GM19025 (cell line): ENCODE data around the gene TENM4.
"Not testable (repeated sequence)": the region's sequence is repeated elsewhere in the genome, so short reads cannot be mapped to it uniquely, and the experiment has no call there.

ENCODE experiments used
- ATAC-seq: cut with Tn5 transposase; IDR thresholded peaks from one replicate; pipeline ENCODE4 v1.9.1; 2021; ENCODE audit warnings: mild to moderate bottlenecking, low read depth, moderate library complexity; ENCODE audit not compliant: unreplicated experiment

TENM4 gene

DNA sequence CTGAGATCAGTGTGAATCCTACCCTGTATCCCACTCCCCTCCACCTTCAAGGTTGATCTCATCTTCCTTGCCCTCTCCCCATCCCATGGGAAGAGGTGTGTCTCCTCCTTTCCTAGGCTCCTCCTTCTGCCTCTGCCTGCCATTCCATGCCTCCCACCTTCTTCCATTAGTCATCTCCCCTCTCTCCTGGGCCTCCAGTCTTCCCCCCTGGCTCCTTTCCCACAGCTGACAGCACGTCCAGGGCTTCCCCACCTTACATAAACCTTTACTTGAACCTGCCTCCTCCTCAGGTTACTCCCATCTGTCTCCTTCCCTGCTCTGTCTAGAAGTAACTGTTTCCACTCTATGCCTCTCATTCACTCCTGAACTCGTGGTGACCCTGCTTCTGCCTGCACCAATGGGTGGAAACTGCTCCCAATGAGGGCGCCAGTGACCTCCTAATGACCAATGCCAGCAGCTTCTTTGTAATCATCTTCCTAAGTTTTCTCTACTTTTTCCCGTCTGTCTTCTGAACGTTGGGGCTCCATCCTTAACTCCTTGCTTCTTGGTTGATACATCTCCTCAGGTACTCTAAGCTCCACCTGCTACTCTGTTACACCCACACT lies 599.3 kb downstream of the TENM4 start:
- no peak for ATAC-seq

DNA sequence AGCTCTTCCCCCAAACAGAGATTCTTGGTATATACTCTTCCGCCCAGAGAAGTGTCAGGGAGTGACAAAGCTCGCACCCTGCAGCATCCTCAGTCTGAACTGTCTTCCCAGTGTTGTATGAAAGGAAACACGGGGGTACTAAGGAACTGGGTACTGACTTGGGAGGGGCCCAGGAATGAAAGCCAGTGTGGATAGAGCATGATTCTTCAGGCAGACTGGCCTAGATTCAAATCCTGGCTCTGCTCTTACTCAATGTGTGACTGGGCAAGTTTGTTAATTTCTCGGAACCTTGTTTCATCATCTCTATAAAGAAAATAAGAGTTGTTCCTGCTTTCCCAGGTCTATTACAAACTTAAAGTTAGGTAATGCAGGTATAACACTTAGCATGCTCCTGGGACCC lies 600.2 kb downstream of the TENM4 start:
- ATAC-seq = no peak

DNA sequence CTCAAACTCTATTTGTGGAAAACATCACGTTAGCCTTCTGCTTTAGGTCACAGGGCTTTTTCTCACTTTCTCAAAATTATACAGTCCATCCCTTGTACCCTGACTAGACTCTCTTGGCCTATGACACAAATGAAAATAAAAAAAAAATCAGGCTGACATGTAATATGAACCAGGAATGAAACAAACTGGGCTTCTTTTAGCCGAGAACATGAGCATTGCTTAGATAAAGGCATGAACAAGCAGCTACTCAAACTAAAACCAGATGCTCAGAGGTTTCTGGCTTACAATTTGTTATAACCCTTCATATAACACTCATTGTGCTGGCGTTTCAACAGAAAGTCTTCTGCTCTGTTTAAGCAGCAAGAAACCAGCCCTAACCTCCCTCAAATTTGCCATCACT lies 600.6 kb downstream of the TENM4 start:
- no peak for ATAC-seq

GRCh38 chr11:78838417-78838816 lies 602.4 kb downstream of the TENM4 start:
- ATAC-seq = no peak

GRCh38 chr11:78835646-78836045 lies 605.2 kb downstream of the TENM4 start:
- ATAC-seq = no peak

GRCh38 chr11:78834886-78835285 lies 605.9 kb downstream of the TENM4 start:
- ATAC-seq = no peak

GRCh38 chr11:78833237-78833636 lies 607.6 kb downstream of the TENM4 start:
- no peak for ATAC-seq

DNA sequence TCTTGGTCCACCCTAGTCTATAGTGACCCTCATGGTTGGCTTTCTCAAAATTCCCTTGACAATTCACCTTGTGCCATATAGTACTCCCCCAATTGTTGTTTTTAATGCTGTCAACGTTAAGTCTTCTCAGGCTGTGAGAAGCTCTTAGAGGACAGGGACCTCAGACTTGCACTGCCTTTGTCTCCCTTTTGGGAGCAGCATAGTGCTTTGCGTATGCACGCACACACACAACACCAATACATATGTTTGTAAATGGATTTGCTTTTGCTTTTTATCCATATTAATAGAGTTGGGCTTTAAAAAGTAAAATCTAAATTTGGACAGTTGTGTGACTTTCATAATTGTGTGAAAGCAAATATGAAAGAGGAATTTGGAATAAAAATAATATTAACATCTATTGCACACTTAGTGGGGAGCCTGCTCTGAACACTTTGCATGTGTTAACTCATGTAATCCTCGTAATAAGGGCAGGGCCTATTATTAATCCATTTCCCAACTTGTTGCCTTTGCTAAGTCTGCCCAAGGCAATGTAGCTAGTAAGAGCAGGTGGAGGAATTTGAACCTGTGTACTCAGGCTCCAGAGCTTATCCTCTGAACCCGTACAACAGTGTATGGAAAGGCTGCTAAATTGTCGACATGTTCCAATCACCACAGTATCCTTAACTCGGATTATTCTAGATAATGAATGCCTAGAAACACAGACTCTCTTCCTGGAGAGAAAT lies 608.4 kb downstream of the TENM4 start:
- ATAC-seq = no peak

DNA sequence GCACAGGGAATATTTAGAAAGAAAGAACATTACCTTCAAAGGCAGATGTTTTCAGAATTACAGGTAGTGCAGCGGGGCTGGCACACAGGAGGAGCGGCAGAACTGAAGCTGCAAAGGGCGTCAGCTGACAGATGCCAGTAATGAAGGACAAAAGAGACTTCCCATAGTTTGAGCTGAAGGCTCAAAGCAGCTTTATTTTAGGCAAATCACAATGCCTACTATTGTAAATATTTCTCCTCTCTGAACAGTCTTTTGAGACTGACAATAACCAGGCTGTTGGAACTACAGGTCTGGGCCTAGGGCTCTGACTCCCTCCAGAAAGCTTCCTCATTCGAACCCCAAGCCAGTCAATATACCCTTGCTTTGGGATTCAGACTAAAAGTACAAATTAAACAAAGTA lies 609.3 kb downstream of the TENM4 start:
- no peak for ATAC-seq

DNA sequence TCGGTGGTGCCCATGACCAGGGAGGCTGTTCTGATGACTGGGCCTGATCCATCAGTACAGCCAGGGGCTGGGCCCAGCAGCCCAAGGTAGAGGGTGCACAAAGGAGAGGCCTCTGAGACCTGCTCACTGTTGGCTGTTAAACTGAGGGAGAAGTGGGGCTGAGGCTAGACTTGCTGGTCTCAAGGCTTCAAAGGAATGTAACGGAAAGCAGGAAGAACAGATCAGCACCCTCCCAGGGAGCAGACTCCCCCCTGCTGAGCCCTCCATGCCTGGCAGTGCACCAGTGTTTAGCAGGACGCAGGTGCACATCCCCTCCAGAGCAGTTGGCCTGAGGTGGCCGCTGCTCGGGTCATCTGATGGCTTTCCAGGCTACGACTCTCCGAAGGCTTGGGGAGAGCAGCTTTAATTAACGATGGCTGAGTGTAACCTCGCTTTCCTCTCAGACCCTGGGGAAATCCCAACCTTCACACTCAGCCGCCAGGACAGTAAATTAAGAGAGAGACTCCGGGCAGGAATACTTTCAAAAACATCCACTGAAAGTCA lies 610.5 kb downstream of the TENM4 start:
- ATAC-seq = no peak

DNA sequence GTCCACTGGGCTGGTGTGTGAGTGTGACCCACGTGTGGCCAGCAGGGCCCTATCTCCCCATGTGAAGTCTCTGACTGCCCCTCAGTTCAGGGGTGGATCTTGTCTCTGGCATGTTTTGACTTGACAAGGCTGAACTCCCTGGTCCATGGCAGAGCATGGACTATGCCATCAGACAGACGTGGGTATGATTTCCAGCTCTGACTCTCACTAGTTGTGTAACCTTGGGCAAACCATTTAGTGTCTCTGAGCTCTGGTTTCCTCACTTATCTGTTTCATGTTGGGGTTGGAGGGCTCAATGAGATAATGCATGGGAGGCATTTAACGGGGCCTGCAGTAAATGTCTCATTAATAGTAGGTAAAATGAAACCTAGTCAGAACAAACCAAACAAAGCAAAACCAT lies 611.7 kb downstream of the TENM4 start:
- no peak for ATAC-seq

- ATAC-seq = no peak
Observed at GRCh38 chr11:78828676-78829075, 612.2 kb downstream of the TENM4 start.

DNA sequence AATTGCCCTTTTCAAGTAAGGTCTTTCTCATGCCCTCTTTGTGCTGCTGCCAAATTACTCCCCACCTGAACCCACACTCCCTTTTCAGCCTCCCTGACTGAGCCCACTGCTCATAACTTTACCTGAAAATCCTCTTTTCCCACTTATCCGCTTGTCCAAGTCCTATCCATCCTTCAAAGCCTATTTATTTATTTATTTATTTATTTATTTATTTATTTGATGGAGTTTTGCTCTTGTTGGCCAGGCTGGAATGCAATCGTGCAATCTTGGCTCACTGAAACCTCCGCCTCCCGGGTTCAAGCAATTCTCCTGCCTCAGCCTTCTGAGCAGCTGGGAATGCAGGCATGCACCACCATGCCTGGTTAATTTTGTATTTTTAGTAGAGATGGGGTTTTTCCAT lies 613.5 kb downstream of the TENM4 start:
- not testable (repeated sequence) for ATAC-seq

GRCh38 chr11:78825591-78826020 lies 615.2 kb downstream of the TENM4 start:
- ATAC-seq = no peak

GRCh38 chr11:78823588-78823987 lies 617.2 kb downstream of the TENM4 start:
- no peak for ATAC-seq

DNA sequence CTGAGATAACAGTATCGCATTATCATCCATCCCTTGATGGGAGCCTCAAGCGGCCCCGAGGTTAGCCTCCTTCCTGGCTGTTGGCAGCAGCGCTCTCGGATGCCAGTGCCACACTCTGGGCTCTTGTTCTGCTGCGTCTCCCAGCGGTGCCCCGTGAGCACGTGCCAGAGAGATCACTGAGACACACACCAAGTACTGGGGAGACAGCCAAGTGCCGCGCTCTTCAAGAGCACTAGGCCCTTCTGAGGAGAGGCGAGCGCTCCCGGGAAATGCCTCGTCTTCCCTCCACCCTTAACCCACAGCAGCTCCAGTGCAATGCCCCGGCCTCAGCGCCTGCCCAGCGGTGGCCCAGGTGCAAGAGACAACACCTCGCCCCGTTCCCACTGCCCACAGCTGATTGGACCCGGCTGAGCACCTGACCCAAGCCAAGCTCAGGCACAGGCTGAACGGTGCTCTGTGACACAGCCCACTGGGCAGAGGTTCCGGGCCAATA lies 617.9 kb downstream of the TENM4 start:
- ATAC-seq = no peak

DNA sequence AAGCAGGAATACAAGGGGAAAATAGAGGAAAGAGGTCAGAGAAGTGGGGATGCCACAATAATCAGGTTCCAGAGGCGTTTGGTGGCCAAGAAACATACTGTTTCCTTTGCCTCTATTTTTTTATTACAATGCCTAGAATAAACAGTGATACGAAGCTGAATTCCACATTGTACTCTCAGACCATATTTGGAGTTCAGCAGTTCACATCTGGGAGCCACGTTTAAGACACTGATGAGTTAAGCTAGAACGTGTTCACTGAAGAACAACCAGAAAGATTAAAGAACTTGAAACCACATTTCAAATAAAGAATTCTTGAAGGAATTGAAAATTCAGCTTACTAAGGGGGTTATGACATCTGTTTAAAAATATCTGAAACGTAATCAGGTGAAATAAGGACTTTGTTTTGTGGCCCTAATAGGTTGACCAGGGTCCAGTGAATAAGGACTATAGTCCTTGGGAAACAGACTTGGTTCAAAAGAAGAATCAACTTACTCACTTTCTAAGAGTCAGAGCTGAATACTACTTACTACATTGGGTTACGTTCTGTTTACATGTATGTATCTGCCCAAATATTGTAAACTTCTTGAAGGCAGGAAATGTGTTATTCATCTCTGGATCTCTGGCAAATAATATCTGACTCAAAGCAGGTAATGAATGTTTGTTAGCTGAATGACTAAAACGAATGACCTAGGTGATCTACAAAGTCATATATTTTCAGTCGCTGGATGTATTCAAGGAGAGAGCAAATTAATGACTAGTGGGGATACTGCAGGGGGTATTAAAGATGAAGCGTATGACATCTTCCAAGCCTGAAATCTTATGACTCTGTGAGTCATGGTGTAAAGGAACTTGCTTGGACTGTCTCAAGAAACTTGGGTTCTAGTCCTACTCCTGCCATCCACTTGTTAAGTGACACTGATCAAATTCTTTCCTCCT lies 619.2 kb downstream of the TENM4 start:
- ATAC-seq = no peak

GRCh38 chr11:78820741-78821140 lies 620.1 kb downstream of the TENM4 start:
- no peak for ATAC-seq

GRCh38 chr11:78818201-78818600 lies 622.6 kb downstream of the TENM4 start:
- no peak for ATAC-seq

DNA sequence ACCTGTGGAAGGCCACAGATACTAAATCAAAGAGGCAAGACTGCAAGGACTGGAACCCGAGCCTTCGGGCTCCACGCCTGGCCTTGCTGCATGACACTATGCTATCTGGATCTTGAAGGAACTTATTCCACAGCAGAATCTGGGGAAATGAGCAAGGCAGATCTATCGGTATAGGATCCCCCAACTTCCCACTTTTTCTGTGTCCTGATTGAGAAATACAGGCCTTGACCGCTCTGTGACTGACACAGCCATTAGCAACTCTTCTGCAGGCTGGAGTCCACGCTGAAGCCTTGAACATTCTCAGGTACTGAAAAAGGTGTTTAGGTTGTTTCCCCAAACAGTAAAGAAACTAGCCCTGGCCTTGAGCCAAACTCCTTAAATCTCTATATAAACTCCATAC lies 625.0 kb downstream of the TENM4 start:
- ATAC-seq = no peak
